Measurements from ENCODE around the gene MPRIP.
"Not testable (repeated sequence)": the region's sequence is repeated elsewhere in the genome, so short reads cannot be mapped to it uniquely, and the experiment has no call there.

MPRIP gene

DNA sequence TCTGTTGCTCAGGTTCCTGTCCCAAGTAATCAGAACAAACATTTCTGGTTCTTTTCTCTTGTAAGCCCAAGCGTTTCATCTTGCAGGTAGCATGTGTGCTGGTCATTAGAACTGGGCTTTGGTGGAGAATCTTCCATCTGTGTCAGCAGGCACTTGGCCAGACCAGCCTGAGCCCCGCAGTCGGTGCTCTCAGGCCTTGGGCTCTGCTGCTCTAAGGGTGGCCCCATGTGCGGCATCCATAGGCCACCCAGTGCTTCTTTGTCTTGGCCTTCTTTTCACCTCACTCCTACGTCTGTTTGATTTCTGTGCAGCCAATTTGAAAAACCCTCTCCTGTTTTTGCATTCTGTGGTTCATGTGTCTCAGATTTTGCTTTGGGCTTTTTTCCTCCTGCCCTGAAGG is 112.3 kb downstream of the MPRIP start:
- Histone ChIP-seq H3K27me3 (ENCODE audit: control insufficient read depth, insufficient read depth, low read length) (no peaks in the 10 kb centered on the region), H3K4me3 (ENCODE audit: low read length) (no peak overlapping the region), H3K27ac (ENCODE audit: low read length) (no peak overlapping the region), H3K36me3 (ENCODE audit: control insufficient read depth, low read depth, low read length) (peaks cover 56% of the 10 kb centered on the region), H3K4me1 (ENCODE audit: control insufficient read depth, low read depth, low read length) (no peaks in the 10 kb centered on the region), H3K9ac (ENCODE audit: low read length) (no peak overlapping the region), H3K9me3 (ENCODE audit: control insufficient read depth, low read depth, low read length) (no peaks in the 10 kb centered on the region)

DNA sequence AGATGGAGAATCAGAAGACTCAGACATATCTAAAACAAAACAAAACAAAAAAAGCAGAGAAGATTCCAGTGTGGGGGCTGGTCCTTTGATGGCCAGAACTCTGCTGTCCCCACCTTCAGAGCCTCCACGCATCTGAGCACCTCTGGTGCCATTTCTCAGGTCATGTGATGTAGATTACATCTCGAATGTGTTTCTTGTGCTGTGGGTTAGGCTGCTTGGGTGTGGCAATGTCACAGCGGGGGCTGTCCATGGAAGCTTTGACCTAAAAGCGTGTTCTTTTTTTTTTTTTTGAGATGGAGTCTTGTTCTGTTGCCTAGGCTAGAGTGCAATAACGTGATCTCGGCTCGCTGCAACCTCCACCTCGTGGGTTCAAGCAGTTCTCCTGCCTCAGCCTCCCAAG is 112.7 kb downstream of the MPRIP start:
- H3K9ac ChIP-seq (ENCODE audit: low read length) = no peak overlapping the region
- no peaks in the 10 kb centered on the region for H3K9me3 ChIP-seq (ENCODE audit: control insufficient read depth, low read depth, low read length)
- H3K36me3 ChIP-seq (ENCODE audit: control insufficient read depth, low read depth, low read length) = peaks cover 59% of the 10 kb centered on the region
- H3K4me1 ChIP-seq (ENCODE audit: control insufficient read depth, low read depth, low read length) = no peaks in the 10 kb centered on the region
- no peak overlapping the region for H3K27ac ChIP-seq (ENCODE audit: low read length)
- no peak overlapping the region for H3K4me3 ChIP-seq (ENCODE audit: low read length)
- no peaks in the 10 kb centered on the region for H3K27me3 ChIP-seq (ENCODE audit: control insufficient read depth, insufficient read depth, low read length)

DNA sequence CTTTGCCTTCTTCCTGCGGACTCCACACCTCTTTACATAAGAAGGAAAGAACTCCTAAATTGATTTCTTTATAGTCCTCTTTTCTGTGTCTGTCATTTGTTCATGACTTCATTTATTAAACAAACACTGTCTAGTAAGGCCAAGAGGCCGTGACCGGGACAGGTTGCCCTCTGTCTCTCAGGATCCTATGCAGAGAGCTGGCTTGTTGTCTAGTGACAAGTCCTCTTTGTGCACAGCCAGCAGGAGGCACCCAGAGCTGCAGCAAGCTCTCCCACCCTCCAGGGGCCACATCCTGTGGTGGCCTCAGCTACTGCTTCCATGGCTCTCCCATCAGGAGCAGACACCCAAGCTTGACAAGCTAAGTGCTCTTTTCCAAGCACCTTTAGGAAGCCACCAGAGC is 113.3 kb downstream of the MPRIP start:
- Histone ChIP-seq H3K36me3 (ENCODE audit: control insufficient read depth, low read depth, low read length) (peaks cover 53% of the 10 kb centered on the region), H3K4me3 (ENCODE audit: low read length) (no peak overlapping the region), H3K27ac (ENCODE audit: low read length) (no peak overlapping the region), H3K9ac (ENCODE audit: low read length) (no peak overlapping the region), H3K4me1 (ENCODE audit: control insufficient read depth, low read depth, low read length) (no peaks in the 10 kb centered on the region), H3K9me3 (ENCODE audit: control insufficient read depth, low read depth, low read length) (no peaks in the 10 kb centered on the region), H3K27me3 (ENCODE audit: control insufficient read depth, insufficient read depth, low read length) (no peaks in the 10 kb centered on the region)

DNA sequence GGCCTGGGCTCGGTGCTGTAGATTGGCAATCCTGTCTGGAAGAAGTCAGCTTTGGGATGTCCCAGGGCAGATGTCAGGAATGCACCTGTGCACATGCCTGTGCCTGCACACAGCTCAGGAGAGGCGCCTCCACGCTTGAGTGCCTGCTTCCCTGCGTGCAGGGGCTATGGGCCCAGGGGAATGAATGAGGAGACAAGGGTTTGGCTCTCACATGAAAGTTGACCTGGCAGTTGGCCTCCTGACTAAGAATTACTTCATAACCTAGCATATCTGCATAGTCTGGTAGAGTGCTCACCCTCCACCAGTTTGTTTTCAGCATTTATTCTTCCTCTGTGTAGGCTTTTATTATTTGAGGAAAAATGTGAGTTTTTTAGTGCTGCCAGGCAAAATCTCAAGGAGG is 113.8 kb downstream of the MPRIP start:
- Histone ChIP-seq H3K27ac (ENCODE audit: low read length) (no peak overlapping the region), H3K27me3 (ENCODE audit: control insufficient read depth, insufficient read depth, low read length) (no peaks in the 10 kb centered on the region), H3K36me3 (ENCODE audit: control insufficient read depth, low read depth, low read length) (peaks cover 52% of the 10 kb centered on the region), H3K9ac (ENCODE audit: low read length) (no peak overlapping the region), H3K9me3 (ENCODE audit: control insufficient read depth, low read depth, low read length) (no peaks in the 10 kb centered on the region), H3K4me3 (ENCODE audit: low read length) (no peak overlapping the region), H3K4me1 (ENCODE audit: control insufficient read depth, low read depth, low read length) (no peaks in the 10 kb centered on the region)

DNA sequence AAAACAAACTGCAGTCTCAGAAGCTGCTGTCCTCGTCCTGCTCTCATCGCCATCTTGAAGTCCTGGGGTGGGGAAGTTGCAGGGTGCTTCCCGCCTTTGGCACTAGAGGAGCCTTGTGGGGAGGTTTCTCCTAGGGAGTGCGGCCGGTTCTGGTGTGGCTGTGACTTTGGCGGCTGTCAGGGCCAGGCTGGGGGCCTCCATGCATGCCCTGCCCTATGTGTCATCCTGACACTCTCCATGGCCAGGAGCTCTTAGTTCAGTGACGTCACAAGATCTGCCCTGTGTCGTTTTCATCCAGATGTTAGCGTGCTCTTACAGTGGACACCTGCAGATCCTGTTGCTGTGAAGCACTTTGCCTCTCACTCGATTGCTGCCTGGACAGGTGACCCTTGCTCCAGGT is 114.3 kb downstream of the MPRIP start:
- Histone ChIP-seq H3K9ac (ENCODE audit: low read length) (no peak overlapping the region), H3K4me3 (ENCODE audit: low read length) (no peak overlapping the region), H3K27me3 (ENCODE audit: control insufficient read depth, insufficient read depth, low read length) (no peaks in the 10 kb centered on the region), H3K36me3 (ENCODE audit: control insufficient read depth, low read depth, low read length) (peaks cover 54% of the 10 kb centered on the region), H3K9me3 (ENCODE audit: control insufficient read depth, low read depth, low read length) (no peaks in the 10 kb centered on the region), H3K27ac (ENCODE audit: low read length) (no peak overlapping the region), H3K4me1 (ENCODE audit: control insufficient read depth, low read depth, low read length) (no peaks in the 10 kb centered on the region)

DNA sequence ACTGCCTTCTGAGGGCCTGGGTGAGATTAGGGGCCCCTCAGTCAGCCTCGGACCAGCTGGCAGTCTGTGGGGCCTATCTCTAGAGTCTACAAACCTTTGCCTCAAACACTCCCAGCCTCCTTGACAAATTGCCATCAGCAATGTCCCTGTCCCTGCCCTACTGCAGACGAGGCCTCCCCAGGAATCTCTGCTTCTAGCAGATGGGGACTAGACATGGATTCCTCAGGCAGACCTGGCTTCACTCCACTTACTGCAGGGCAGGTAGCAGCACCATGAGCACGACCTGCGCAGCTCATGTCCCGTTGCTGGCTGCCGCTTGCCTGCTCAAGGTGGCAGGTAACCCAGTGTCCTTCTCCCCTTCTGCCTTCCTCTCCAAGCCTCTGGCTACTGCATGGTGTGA is 114.8 kb downstream of the MPRIP start:
- Histone ChIP-seq H3K27ac (ENCODE audit: low read length) (no peak overlapping the region), H3K36me3 (ENCODE audit: control insufficient read depth, low read depth, low read length) (peaks cover 59% of the 10 kb centered on the region), H3K4me1 (ENCODE audit: control insufficient read depth, low read depth, low read length) (no peaks in the 10 kb centered on the region), H3K9ac (ENCODE audit: low read length) (no peak overlapping the region), H3K4me3 (ENCODE audit: low read length) (no peak overlapping the region), H3K27me3 (ENCODE audit: control insufficient read depth, insufficient read depth, low read length) (no peaks in the 10 kb centered on the region), H3K9me3 (ENCODE audit: control insufficient read depth, low read depth, low read length) (no peaks in the 10 kb centered on the region)

DNA sequence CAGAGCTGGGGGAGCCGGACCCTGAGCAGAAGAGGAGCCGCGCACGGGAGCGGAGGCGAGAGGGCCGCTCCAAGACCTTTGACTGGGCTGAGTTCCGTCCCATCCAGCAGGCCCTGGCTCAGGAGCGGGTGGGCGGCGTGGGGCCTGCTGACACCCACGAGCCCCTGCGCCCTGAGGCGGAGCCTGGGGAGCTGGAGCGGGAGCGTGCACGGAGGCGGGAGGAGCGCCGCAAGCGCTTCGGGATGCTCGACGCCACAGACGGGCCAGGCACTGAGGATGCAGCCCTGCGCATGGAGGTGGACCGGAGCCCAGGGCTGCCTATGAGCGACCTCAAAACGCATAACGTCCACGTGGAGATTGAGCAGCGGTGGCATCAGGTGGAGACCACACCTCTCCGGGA is 116.2 kb downstream of the MPRIP start:
- not testable (repeated sequence) for H3K9me3 ChIP-seq (ENCODE audit: control insufficient read depth, low read depth, low read length); H3K27ac ChIP-seq (ENCODE audit: low read length); H3K9ac ChIP-seq (ENCODE audit: low read length); H3K27me3 ChIP-seq (ENCODE audit: control insufficient read depth, insufficient read depth, low read length); H3K4me1 ChIP-seq (ENCODE audit: control insufficient read depth, low read depth, low read length); H3K4me3 ChIP-seq (ENCODE audit: low read length)
- peaks cover 48% of the 10 kb centered on the region for H3K36me3 ChIP-seq (ENCODE audit: control insufficient read depth, low read depth, low read length)

DNA sequence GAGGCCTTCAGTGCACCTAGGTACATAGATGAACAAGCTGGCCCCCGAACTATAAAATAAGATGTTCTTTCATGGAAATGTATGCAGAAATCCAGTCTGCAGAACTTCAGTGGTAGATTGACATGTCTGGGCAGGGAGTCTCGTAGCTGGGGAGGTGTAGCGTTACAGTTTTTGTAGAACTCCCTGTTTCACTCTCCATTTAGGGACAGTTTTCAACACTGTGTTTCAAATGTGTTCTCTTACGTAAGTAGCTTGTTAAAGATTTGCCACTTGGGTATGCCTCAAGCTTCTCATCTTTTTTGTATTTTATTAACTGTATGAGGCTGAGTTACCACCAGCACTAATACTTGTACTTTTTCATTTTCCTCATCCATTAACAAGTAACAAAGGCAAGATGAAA is 117.3 kb downstream of the MPRIP start:
- H3K27me3 ChIP-seq (ENCODE audit: control insufficient read depth, insufficient read depth, low read length) = no peaks in the 10 kb centered on the region
- no peak overlapping the region for H3K27ac ChIP-seq (ENCODE audit: low read length)
- H3K4me1 ChIP-seq (ENCODE audit: control insufficient read depth, low read depth, low read length) = no peaks in the 10 kb centered on the region
- H3K4me3 ChIP-seq (ENCODE audit: low read length) = no peak overlapping the region
- peaks cover 42% of the 10 kb centered on the region for H3K36me3 ChIP-seq (ENCODE audit: control insufficient read depth, low read depth, low read length)
- no peaks in the 10 kb centered on the region for H3K9me3 ChIP-seq (ENCODE audit: control insufficient read depth, low read depth, low read length)
- H3K9ac ChIP-seq (ENCODE audit: low read length) = no peak overlapping the region

DNA sequence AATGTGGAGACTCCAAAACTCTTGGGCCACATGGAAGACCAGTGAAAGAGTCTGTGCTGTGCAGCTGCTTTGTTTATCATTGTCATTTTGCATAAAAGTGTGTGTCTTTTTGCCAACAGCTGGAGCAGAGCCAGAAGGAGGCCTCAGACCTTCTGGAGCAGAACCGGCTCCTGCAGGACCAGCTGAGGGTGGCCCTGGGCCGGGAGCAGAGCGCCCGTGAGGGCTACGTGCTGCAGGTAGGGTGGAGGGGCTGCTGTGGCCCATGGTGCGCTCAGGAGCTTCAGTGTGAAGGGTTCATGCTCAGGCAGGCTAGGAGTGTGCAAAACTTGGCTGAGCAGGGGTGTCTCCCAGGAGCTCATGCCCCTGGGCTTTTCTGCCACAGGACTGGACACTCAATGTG is 118.9 kb downstream of the MPRIP start:
- Histone ChIP-seq H3K36me3 (ENCODE audit: control insufficient read depth, low read depth, low read length) (peaks cover 29% of the 10 kb centered on the region), H3K4me1 (ENCODE audit: control insufficient read depth, low read depth, low read length) (no peaks in the 10 kb centered on the region), H3K9ac (ENCODE audit: low read length) (no peak overlapping the region)

DNA sequence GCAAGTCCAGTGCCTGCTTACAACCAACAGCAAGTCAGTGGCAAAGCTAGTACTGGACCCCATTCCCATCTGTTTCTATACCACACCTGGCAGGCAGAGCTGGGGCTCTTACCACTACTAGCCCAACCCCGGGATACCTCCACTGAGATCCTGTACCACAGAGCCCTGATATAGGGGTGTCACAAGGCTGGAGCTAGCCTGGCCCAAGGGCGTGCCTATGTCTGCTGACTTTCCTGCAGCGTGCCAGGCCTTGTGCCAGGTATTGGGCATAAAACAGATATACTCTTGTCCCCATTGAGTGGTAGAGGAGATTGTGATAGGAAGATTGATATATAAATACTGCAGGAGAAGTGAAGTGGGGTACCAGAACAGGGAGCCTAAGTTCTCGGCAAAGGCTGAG is 119.5 kb downstream of the MPRIP start:
- H3K4me1 ChIP-seq (ENCODE audit: control insufficient read depth, low read depth, low read length) = no peaks in the 10 kb centered on the region
- peaks cover 23% of the 10 kb centered on the region for H3K36me3 ChIP-seq (ENCODE audit: control insufficient read depth, low read depth, low read length)
- no peaks in the 10 kb centered on the region for H3K9me3 ChIP-seq (ENCODE audit: control insufficient read depth, low read depth, low read length)
- no peaks in the 10 kb centered on the region for H3K27me3 ChIP-seq (ENCODE audit: control insufficient read depth, insufficient read depth, low read length)
- H3K9ac ChIP-seq (ENCODE audit: low read length) = no peak overlapping the region
- H3K4me3 ChIP-seq (ENCODE audit: low read length) = no peak overlapping the region
- H3K27ac ChIP-seq (ENCODE audit: low read length) = no peak overlapping the region

More for the DNA sequence above, 118.9 kb downstream of the MPRIP start:
- Histone ChIP-seq H3K27ac (ENCODE audit: low read length) (no peak overlapping the region), H3K4me3 (ENCODE audit: low read length) (no peak overlapping the region), H3K9me3 (ENCODE audit: control insufficient read depth, low read depth, low read length) (no peaks in the 10 kb centered on the region), H3K27me3 (ENCODE audit: control insufficient read depth, insufficient read depth, low read length) (no peaks in the 10 kb centered on the region)

DNA sequence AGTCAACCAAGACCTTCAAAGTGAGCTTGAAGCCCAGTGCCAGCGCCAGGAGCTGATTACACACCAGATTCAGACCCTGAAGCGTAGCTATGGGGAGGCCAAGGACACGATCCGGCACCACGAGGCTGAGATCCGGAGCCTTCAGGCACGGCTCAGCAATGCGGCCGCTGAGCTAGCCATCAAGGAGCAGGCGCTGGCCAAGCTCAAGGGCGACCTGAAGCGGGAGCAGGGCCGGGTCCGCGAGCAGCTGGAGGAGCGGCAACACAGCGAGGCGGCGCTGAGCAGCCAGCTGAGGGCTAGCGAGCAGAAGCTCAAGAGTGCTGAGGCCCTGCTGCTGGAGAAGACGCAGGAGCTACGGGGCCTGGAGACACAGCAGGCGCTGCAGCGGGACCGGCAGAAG is 121.9 kb downstream of the MPRIP start:
- Histone ChIP-seq H3K27ac (ENCODE audit: low read length) (no peak overlapping the region), H3K27me3 (ENCODE audit: control insufficient read depth, insufficient read depth, low read length) (no peaks in the 10 kb centered on the region), H3K4me1 (ENCODE audit: control insufficient read depth, low read depth, low read length) (no peaks in the 10 kb centered on the region), H3K4me3 (ENCODE audit: low read length) (no peak overlapping the region), H3K9me3 (ENCODE audit: control insufficient read depth, low read depth, low read length) (no peaks in the 10 kb centered on the region), H3K9ac (ENCODE audit: low read length) (no peak overlapping the region), H3K36me3 (ENCODE audit: control insufficient read depth, low read depth, low read length) (peaks cover 19% of the 10 kb centered on the region)

DNA sequence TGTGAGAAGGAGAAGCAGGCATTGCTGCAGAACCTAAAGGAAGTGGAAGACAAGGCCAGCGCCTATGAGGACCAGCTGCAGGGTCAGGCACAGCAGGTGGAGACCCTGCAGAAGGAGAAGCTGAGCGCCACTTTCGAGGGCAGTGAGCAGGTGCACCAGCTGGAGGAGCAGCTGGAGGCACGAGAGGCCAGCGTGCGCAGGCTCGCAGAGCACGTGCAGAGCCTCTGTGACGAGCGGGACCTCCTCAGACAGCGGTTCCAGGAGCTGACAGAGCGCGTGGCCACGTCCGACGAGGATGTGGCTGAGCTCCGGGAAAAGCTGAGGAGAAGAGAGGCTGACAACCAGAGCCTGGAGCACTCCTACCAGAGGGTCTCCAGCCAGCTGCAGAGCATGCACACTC is 122.4 kb downstream of the MPRIP start:
- no peak overlapping the region for H3K9ac ChIP-seq (ENCODE audit: low read length)
- H3K36me3 ChIP-seq (ENCODE audit: control insufficient read depth, low read depth, low read length) = peaks cover 14% of the 10 kb centered on the region
- H3K27me3 ChIP-seq (ENCODE audit: control insufficient read depth, insufficient read depth, low read length) = no peaks in the 10 kb centered on the region
- no peak overlapping the region for H3K4me3 ChIP-seq (ENCODE audit: low read length)
- H3K27ac ChIP-seq (ENCODE audit: low read length) = no peak overlapping the region
- H3K9me3 ChIP-seq (ENCODE audit: control insufficient read depth, low read depth, low read length) = no peaks in the 10 kb centered on the region
- H3K4me1 ChIP-seq (ENCODE audit: control insufficient read depth, low read depth, low read length) = no peaks in the 10 kb centered on the region
